LNCaP clone FGC (cell line): ENCODE results near the gene DPH6.

Experiments
- DNase-seq: peaks from one replicate; pipeline ENCODE4 v3.0.0-alpha.2; 2011; ENCODE audit warnings: low read depth
- H3K4me3 ChIP-seq: 2 replicates; pipeline ENCODE4 v1.5.1; 2011; ENCODE audit warnings: mild to moderate bottlenecking, low read depth, low read length, control low read depth
- CTCF ChIP-seq: IDR thresholded peaks from 2 replicates; pipeline ENCODE4 v1.5.1; 2012; ENCODE audit warnings: mild to moderate bottlenecking; ENCODE audit not compliant: control insufficient read depth, insufficient read depth; ENCODE audit errors: extremely low read depth

Gene DPH6

GRCh38 chr15:35327789-35328188 is 218.2 kb downstream of the DPH6 start:
- no peak overlapping the region for H3K4me3 ChIP-seq
- TF ChIP-seq CTCF: no peak
- no peak for DNase-seq

GRCh38 chr15:35325374-35325941 is 220.5 kb downstream of the DPH6 start:
- TF ChIP-seq CTCF: no peak
- H3K4me3 ChIP-seq: no peak overlapping the region
- DNase-seq: peak; percentile 81

GRCh38 chr15:35323141-35323540 is 222.8 kb downstream of the DPH6 start:
- TF ChIP-seq CTCF: no peak
- no peak for DNase-seq
- no peak overlapping the region for H3K4me3 ChIP-seq

GRCh38 chr15:35321926-35322325 is 224.0 kb downstream of the DPH6 start:
- no peak overlapping the region for H3K4me3 ChIP-seq
- no peak for TF ChIP-seq CTCF
- no peak for DNase-seq

GRCh38 chr15:35320911-35321310 is 225.1 kb downstream of the DPH6 start:
- no peak for TF ChIP-seq CTCF
- H3K4me3 ChIP-seq: no peak overlapping the region
- DNase-seq: no peak
